Putamen (tissue), 1 donor: Measurements from ENCODE around the gene EVPLL.
A peak's percentile ranks its signal among the peaks of the same experiment; 100 is the strongest.
"Not testable (repeated sequence)": the region's sequence is repeated elsewhere in the genome, so short reads cannot be mapped to it uniquely, and the experiment has no call there.

ENCODE experiments used
- DNase-seq: peaks from one replicate; pipeline ENCODE4 v3.0.0-alpha.2; 2016; ENCODE audit warnings: low spot score

Gene EVPLL

GRCh38 chr17:18377437-18378204 is at the start of gene EVPLL:
Gene EVPLL, plus strand, starts transcription at chr17:18377778. Its CDS starts 3,160 bp downstream, at chr17:18380938.
- no peak for DNase-seq

GRCh38 chr17:18328643-18329204 is 48.9 kb upstream of the EVPLL start:
- DNase-seq: no peak

- no peak for DNase-seq
Measured at GRCh38 chr17:18331879-18332278, 45.7 kb upstream of the EVPLL start.

GRCh38 chr17:18332909-18333489 is 44.6 kb upstream of the EVPLL start:
- DNase-seq: no peak

- not testable (repeated sequence) for DNase-seq
Measured at GRCh38 chr17:18338158-18338557, 39.4 kb upstream of the EVPLL start.

GRCh38 chr17:18339933-18340332 is 37.6 kb upstream of the EVPLL start:
- DNase-seq: no peak

- DNase-seq: no peak
Measured at GRCh38 chr17:18344021-18344420, 33.6 kb upstream of the EVPLL start.

- DNase-seq: no peak
Measured at GRCh38 chr17:18353541-18353940, 24.0 kb upstream of the EVPLL start.

- DNase-seq: peak; percentile 29
Measured at GRCh38 chr17:18356624-18357023, 21.0 kb upstream of the EVPLL start.

- no peak for DNase-seq
Measured at GRCh38 chr17:18360518-18360917, 17.1 kb upstream of the EVPLL start.

- peak; percentile 23 for DNase-seq
Measured at GRCh38 chr17:18361837-18362697, 15.5 kb upstream of the EVPLL start.

GRCh38 chr17:18362698-18363100 is 14.9 kb upstream of the EVPLL start:
- DNase-seq: peak; percentile 90

- peak; percentile 94 for DNase-seq
Measured at GRCh38 chr17:18363101-18364049, 14.2 kb upstream of the EVPLL start, which contains the start of gene SHMT1. Gene SHMT1, minus strand, starts transcription at chr17:18363550. Its CDS starts 7,569 bp downstream, at chr17:18355981.

GRCh38 chr17:18364166-18364565 is 13.4 kb upstream of the EVPLL start:
- DNase-seq: no peak

- no peak for DNase-seq
Measured at GRCh38 chr17:18368946-18369345, 8.6 kb upstream of the EVPLL start.

GRCh38 chr17:18370761-18371160 is 6.8 kb upstream of the EVPLL start:
- no peak for DNase-seq

GRCh38 chr17:18371455-18371854 is 6.1 kb upstream of the EVPLL start:
- DNase-seq: no peak

GRCh38 chr17:18373181-18373580 is 4.4 kb upstream of the EVPLL start:
- not testable (repeated sequence) for DNase-seq

GRCh38 chr17:18374216-18374615 is 3.4 kb upstream of the EVPLL start:
- no peak for DNase-seq

GRCh38 chr17:18378205-18378505 is 577 bp downstream of the EVPLL start:
- no peak for DNase-seq

GRCh38 chr17:18378614-18379013 is 1.0 kb downstream of the EVPLL start:
- DNase-seq: not testable (repeated sequence)
